T47D (cell line): ENCODE measurements around the gene ZBTB8OS.

Experiments used
- DNase-seq, 2 experiments: peaks; one replicate each; pipeline versions ENCODE4 v3.0.0 to v3.0.0-alpha.2; 2011 to 2012; ENCODE audit warnings: low read depth in 1 of 2, low spot score in 1 of 2
- JUND ChIP-seq: IDR thresholded peaks from 2 replicates; pipeline ENCODE4 v1.6.1; 2012; ENCODE audit warnings: low read depth
- in situ Hi-C: cut with HindIII; loops from 2 replicates; pipeline ENCODE4 v1.10.0; 2016; ENCODE audit warnings: low sequenced_read_pairs, low pct_unique_long_range_greater_than_20kb

The ZBTB8OS gene

GRCh38 chr1:32618673-32619221 is 31.6 kb downstream of the ZBTB8OS start:
- TF ChIP-seq JUND, result no peak
- in situ Hi-C loops, result no loop called here
- DNase-seq, result peak in 1 of 2 experiments; percentile 42

DNA sequence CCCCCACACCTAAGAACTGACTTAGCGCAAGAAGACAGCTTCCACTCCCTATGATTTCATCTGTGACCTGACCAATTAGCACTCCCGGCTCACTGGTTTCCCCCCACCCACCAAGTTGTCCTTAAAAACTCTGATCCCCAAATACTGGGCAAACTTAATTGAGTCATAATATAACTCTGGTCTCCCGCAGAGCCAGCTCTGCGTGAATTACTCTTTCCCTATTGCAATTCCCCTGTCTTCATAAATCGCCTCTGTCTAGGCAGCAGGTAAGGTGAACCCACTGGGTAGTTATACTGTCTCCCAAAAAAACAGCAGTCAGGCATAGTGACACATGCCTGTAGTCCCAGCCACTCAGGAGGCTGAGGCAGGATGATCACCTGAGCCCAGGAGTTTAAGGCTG is 36.9 kb downstream of the ZBTB8OS start:
- in situ Hi-C loops, result no loop called here
- TF ChIP-seq JUND, result no peak
- no peak for DNase-seq

- in situ Hi-C loops, result no loop called here
- TF ChIP-seq JUND, result no peak
- DNase-seq, result peak; percentile 77 to 91
Observed at GRCh38 chr1:32612189-32612881, 38.0 kb downstream of the ZBTB8OS start.

- no peak for TF ChIP-seq JUND
- DNase-seq, result no peak
- in situ Hi-C loops, result no loop called here
Observed at GRCh38 chr1:32611859-32612188, 38.5 kb downstream of the ZBTB8OS start.

DNA sequence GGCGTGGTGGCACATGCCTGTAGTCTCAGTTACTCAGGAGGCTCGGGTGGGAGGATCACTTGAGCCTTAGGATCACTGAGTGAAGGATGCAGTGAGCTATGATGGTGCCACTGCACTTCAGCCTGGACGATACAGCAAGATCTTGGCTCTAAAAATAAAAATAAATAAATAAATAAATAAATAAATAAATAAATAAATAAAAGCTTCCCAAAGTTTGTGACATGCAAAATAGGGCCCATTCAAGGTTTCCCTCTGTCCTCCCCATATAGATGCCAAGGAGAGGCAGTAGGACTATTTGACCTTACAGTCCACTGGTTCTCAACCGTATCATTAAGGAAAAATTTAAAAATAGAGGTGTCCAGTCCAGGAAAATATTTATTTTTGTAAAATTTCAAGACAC is 41.2 kb downstream of the ZBTB8OS start:
- DNase-seq, result no peak
- in situ Hi-C loops, result no loop called here
- TF ChIP-seq JUND, result no peak

DNA sequence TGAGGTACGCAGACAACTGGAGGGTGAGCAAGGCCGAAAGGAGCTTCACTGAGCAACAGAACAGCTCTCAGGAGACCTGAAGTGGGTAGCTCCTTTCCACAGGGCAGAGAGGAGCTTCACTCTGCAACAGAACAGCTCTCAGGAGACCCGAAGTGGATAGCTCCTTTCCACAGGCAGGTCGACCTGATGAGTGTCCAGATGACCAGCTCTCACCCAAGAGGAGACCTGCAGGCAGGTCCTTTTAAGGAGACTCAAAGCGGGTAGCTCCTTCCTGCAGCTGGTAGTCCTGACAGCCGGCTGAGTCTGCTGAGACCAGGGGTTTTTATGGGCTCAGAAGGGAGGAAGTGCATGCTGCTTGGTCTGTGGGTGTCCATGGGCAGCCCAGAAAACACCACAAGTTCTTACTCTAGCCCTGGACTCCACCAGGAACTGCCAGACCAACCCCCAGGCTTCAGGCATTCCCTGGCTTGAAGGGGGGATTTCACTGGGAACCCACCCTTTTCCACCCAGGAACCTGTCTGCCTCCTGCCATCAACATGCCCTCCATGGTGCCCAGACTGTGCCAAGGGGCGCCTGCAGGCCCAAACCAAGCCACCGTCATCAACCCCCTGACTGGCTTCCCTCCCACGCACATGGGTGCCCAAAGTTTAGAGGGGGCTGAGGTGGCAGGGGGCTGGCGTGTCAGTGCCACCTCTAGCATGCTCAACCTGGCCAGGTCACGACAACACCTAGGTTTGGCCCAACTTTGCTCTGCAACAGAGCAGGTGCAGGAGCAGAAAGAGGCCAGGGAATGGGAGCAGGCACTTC is 43.6 kb downstream of the ZBTB8OS start:
- no peak for TF ChIP-seq JUND
- DNase-seq, result no peak
- in situ Hi-C loops, result no loop called here

DNA sequence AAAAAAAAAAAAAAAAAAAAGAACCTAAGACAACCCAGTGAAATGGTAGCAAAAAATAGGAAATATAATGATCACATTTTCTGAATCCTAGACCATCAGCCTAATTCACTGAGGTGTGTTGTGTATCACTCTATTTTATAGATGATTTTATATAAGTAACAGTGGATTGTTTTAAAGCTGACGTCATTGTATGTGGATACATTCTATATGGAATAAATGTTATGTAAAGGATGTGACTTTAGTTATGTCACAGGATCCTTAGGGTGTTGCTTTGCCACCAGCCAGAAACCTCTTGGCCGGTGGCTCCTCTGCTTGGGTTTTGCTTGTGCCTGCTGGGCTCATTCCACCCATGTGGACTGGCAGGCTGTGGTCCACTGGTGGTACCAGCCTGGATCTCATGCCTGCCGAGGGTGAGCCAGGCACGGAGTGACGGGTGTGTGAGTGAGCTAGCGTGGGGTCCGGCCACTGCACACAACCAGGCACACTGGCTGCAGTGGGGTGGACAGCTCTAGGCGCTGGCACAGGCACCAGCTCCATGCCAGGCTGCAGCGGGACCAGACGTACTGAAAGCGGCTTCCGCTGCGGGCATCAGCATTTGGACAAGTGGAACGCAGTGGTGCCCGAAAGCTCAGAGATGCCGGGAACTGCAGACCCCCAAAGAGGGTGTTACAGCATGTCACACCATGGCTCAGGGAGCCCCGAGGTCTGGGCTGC is 44.5 kb downstream of the ZBTB8OS start:
- in situ Hi-C loops, result no loop called here
- DNase-seq, result no peak
- no peak for TF ChIP-seq JUND

DNA sequence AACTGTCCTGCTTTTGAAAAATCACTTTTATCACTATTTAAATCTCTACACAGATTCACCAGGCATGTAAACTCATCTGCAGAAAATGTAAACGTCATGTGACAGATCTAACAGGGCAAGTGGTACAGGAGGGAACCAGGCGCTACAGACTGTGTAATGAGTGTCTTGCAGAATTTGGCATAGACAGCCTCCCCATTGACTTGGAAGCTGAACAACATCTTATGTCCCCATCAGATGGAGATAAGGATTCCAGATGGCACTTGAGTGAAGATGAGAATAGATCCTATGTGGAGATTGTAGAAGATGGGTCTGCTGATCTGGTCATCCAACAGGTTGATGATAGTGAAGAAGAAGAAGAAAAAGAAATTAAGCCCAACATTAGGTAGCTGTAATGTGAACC is 50.3 kb downstream of the ZBTB8OS start:
- TF ChIP-seq JUND, result no peak
- no peak for DNase-seq
- in situ Hi-C loops, result no loop called here

DNA sequence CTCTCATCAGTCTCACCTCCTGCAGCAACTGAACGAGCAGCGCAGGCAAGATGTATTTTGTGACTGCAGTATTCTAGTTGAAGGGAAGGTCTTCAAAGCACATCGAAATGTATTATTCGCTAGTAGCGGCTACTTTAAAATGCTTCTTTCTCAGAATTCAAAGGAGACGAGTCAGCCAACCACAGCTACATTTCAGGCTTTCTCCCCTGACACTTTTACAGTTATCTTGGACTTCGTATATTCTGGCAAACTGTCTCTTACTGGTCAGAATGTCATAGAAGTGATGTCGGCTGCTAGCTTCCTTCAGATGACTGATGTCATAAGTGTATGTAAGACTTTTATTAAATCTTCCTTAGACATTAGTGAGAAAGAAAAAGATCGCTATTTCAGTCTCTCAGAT is 57.4 kb downstream of the ZBTB8OS start:
- TF ChIP-seq JUND, result no peak
- in situ Hi-C loops, result no loop called here
- DNase-seq, result no peak

- no peak for TF ChIP-seq JUND
- no peak for DNase-seq
- in situ Hi-C loops, result no loop called here
Observed at GRCh38 chr1:32580348-32581017, 69.9 kb downstream of the ZBTB8OS start.
